Ovary (tissue), 3 donors: ENCODE measurements around the gene TRAPPC3.

Experiments
- CTCF ChIP-seq, 3 donors: fragments of 450-650 bp in 2 of 3; fragments of 200-600 bp in 1 of 3; IDR thresholded peaks; one replicate each; pipeline versions ENCODE4 v1.5.1 to v1.8.0; 2016 to 2022; ENCODE audit warnings: antibody characterized with exemption in 3 of 3, mild to moderate bottlenecking in 1 of 3
- POLR2A ChIP-seq: fragments of 450-650 bp; IDR thresholded peaks from one replicate; pipeline ENCODE4 v1.6.1; 2017; ENCODE audit warnings: antibody characterized with exemption, mild to moderate bottlenecking, moderate library complexity
- donor health status: DM: no; HTN: no; CAD: no.

- no peak for TF ChIP-seq CTCF (IDR thresholded peaks at IDR 0.05)
- TF ChIP-seq POLR2A: no peak
These were observed 13.5 kb upstream of the TRAPPC3 start for GRCh38 chr1:36162680-36163239.
